Measurements from ENCODE around the gene PMEL. TPM values are rescaled to one million over a fixed set of nuclear protein-coding genes. Genes with fewer than 3 reads are reported as not detected.

Gene PMEL
- total and polyA plus RNA-seq, 9 of the 15 experiments (the other 6 are each of a cell fraction or from before 2014, with no cell fraction given): 0.36 to 2.0 (median 0.98) TPM

DNA sequence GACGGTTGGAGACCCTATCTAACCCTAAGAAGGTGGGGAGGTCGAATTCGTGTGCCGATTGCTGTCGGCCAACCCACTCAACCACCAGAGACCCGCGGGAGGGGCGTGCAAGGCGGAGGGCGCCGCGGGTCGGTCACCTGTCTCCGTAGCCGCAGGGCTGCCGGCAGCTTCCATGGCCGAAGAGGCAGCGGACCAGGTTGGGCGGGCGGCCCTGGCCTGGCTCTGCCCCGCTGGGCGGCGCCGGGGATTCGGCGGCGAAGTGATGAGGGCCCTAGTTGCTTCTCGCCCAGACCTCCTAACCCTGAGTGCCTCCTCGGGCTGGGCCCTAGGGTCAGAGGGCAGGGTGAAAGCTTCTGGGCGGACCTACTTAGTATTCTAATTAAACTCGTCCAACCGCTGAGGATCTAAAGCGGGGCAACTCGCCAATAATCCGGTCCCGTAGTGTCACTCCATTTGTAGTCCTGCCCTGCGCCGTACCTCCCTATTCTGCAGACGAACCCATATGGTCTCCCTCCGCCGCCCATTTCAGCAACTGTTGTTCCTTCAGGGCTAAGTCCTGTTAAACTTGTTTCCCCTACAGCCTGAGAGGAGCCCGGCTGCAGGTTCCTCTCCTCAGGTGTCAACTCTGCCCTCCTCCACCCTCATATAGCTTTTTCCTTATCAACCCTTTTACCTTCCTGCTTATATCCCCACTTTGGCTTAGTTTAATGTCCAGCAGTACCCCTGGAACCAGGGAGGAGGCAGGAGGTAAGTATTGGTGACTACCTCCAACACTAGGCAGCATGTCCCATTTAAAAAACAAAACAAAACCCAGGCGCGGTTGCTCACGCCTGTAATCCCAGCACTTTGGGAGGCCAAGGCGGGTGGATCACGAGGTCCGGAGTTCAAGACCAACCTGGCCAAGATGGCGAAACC lies 38.0 kb downstream of the PMEL start, which contains the start of gene PYM1 (continued):
- TF ChIP-seq, protein P1, sequence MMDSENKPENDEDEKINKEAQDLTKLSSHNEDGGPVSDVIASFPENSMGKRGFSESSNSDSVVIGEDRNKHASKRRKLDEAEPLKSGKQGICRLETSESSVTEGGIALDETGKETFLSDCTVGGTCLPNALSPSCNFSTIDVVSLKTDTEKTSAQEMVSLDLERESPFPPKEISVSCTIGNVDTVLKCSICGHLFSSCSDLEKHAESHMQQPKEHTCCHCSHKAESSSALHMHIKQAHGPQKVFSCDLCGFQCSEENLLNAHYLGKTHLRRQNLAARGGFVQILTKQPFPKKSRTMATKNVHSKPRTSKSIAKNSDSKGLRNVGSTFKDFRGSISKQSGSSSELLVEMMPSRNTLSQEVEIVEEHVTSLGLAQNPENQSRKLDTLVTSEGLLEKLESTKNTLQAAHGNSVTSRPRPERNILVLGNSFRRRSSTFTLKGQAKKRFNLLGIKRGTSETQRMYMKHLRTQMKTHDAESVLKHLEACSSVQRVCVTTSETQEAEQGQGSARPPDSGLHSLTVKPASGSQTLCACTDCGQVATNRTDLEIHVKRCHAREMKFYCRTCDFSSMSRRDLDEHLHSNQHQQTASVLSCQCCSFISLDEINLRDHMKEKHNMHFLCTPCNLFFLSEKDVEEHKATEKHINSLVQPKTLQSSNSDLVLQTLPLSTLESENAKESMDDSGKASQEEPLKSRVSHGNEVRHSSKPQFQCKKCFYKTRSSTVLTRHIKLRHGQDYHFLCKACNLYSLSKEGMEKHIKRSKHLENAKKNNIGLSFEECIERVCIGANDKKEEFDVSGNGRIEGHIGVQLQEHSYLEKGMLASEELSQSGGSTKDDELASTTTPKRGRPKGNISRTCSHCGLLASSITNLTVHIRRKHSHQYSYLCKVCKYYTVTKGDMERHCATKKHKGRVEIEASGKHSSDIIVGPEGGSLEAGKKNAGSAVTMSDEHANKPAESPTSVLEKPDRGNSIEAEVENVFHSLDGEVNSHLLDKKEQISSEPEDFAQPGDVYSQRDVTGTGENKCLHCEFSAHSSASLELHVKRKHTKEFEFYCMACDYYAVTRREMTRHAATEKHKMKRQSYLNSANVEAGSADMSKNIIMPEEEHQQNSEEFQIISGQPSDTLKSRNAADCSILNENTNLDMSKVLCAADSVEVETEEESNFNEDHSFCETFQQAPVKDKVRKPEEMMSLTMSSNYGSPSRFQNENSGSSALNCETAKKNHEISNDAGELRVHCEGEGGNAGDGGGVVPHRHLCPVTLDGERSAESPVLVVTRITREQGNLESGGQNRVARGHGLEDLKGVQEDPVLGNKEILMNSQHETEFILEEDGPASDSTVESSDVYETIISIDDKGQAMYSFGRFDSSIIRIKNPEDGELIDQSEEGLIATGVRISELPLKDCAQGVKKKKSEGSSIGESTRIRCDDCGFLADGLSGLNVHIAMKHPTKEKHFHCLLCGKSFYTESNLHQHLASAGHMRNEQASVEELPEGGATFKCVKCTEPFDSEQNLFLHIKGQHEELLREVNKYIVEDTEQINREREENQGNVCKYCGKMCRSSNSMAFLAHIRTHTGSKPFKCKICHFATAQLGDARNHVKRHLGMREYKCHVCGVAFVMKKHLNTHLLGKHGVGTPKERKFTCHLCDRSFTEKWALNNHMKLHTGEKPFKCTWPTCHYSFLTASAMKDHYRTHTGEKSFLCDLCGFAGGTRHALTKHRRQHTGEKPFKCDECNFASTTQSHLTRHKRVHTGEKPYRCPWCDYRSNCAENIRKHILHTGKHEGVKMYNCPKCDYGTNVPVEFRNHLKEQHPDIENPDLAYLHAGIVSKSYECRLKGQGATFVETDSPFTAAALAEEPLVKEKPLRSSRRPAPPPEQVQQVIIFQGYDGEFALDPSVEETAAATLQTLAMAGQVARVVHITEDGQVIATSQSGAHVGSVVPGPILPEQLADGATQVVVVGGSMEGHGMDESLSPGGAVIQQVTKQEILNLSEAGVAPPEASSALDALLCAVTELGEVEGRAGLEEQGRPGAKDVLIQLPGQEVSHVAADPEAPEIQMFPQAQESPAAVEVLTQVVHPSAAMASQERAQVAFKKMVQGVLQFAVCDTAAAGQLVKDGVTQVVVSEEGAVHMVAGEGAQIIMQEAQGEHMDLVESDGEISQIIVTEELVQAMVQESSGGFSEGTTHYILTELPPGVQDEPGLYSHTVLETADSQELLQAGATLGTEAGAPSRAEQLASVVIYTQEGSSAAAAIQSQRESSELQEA (IDR thresholded peaks at IDR 0.05; ENCODE audit: low read depth): no peak
- peak; percentile 76 for TF ChIP-seq POLR2AphosphoS5 (IDR thresholded peaks at IDR 0.05; ENCODE audit: control insufficient read depth, insufficient read depth, low read depth, low read length)
- no peak for TF ChIP-seq GABPB1 (CRISPR knock-in tag; IDR thresholded peaks at IDR 0.05)
- peak; percentile 39; the same call in 1 of the 2 replicates for TF ChIP-seq MTA1 (IDR thresholded peaks at IDR 0.05; ENCODE audit: borderline replicate concordance)
- no peak for TF ChIP-seq STAG1 (CRISPR knock-in tag; IDR thresholded peaks at IDR 0.05; ENCODE audit: borderline replicate concordance)
- TF ChIP-seq SMARCE1 (IDR thresholded peaks at IDR 0.05): no peak
- TF ChIP-seq, protein P2, sequence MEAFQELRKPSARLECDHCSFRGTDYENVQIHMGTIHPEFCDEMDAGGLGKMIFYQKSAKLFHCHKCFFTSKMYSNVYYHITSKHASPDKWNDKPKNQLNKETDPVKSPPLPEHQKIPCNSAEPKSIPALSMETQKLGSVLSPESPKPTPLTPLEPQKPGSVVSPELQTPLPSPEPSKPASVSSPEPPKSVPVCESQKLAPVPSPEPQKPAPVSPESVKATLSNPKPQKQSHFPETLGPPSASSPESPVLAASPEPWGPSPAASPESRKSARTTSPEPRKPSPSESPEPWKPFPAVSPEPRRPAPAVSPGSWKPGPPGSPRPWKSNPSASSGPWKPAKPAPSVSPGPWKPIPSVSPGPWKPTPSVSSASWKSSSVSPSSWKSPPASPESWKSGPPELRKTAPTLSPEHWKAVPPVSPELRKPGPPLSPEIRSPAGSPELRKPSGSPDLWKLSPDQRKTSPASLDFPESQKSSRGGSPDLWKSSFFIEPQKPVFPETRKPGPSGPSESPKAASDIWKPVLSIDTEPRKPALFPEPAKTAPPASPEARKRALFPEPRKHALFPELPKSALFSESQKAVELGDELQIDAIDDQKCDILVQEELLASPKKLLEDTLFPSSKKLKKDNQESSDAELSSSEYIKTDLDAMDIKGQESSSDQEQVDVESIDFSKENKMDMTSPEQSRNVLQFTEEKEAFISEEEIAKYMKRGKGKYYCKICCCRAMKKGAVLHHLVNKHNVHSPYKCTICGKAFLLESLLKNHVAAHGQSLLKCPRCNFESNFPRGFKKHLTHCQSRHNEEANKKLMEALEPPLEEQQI (IDR thresholded peaks at IDR 0.05): no peak
- peak; percentile 15 for TF ChIP-seq HDAC3 (IDR thresholded peaks at IDR 0.05; ENCODE audit: borderline replicate concordance, partially characterized antibody)
- TF ChIP-seq NFRKB (IDR thresholded peaks at IDR 0.05; ENCODE audit: low read depth): peak; percentile 72
- TF ChIP-seq ZNF197 (CRISPR knock-in tag; IDR thresholded peaks at IDR 0.05; ENCODE audit: low read depth): no peak
- TF ChIP-seq MBD2 (IDR thresholded peaks at IDR 0.05; ENCODE audit: borderline replicate concordance, low read depth): 0 out of 2 replicates have a peak, but pooled peaks have one; percentile 1
- no peak for TF ChIP-seq ZNF586 (CRISPR knock-in tag; conservative IDR thresholded peaks at IDR 0.05)
- no peak for TF ChIP-seq KAT2B (IDR thresholded peaks at IDR 0.05; ENCODE audit: low read depth, low read length)
- TF ChIP-seq PHF21A (IDR thresholded peaks at IDR 0.05; ENCODE audit: borderline replicate concordance, low read depth): no peak
- TF ChIP-seq EZH2 (IDR thresholded peaks at IDR 0.05; ENCODE audit: borderline replicate concordance, low read depth, low read length): no peak
